ENCODE results near the gene MCRS1. TPM values are rescaled to one million over a fixed set of nuclear protein-coding genes. Genes with fewer than 3 reads are reported as not detected.
A peak's percentile ranks its signal among the peaks of the same experiment; 100 is the strongest.

MCRS1 gene
- total RNA-seq, 2 donors from 2014 or later: 63.2 to 78.4 TPM

GRCh38 chr12:49559011-49559675, 8.8 kb downstream of the MCRS1 start:
- intact Hi-C loops (cut with DNase I): no loop called here
- no peak for DNase-seq
- ATAC-seq: no peak

GRCh38 chr12:49558526-49558925, 9.4 kb downstream of the MCRS1 start:
- DNase-seq (no peak), ATAC-seq (no peak)
- intact Hi-C loops (cut with DNase I): no loop called here

GRCh38 chr12:49557917-49558215, 10.1 kb downstream of the MCRS1 start:
- ATAC-seq: no peak

GRCh38 chr12:49557187-49557916, 10.6 kb downstream of the MCRS1 start:
- intact Hi-C loops (cut with DNase I): no loop called here
- ATAC-seq: no peak
- peak; percentile 11 for DNase-seq

More at GRCh38 chr12:49557917-49558215, 10.1 kb downstream of the MCRS1 start:
- no peak for DNase-seq
- intact Hi-C loops (cut with DNase I): no loop called here

GRCh38 chr12:49556391-49557186, 11.4 kb downstream of the MCRS1 start:
- DNase-seq: peak; percentile 5
- ATAC-seq: no peak

GRCh38 chr12:49555631-49556390, 12.1 kb downstream of the MCRS1 start:
- DNase-seq (peak; percentile 5), ATAC-seq (no peak)
- intact Hi-C loops (cut with DNase I): no loop called here

More at GRCh38 chr12:49556391-49557186, 11.4 kb downstream of the MCRS1 start:
- intact Hi-C loops (cut with DNase I): no loop called here

GRCh38 chr12:49554266-49554665, 13.7 kb downstream of the MCRS1 start:
- intact Hi-C loops (cut with DNase I): no loop called here
- ATAC-seq (no peak), DNase-seq (peak; percentile 16)

- intact Hi-C loops (cut with DNase I): no loop called here
- ATAC-seq (no peak), DNase-seq (no peak)
Observed at GRCh38 chr12:49553512-49554088, 14.3 kb downstream of the MCRS1 start.

GRCh38 chr12:49552899-49553298, 15.0 kb downstream of the MCRS1 start:
- intact Hi-C loops (cut with DNase I): no loop called here
- no peak for DNase-seq
- ATAC-seq: no peak

- DNase-seq: no peak
- intact Hi-C loops (cut with DNase I): no loop called here
- ATAC-seq: no peak
Observed at GRCh38 chr12:49552425-49552824, 15.5 kb downstream of the MCRS1 start.

GRCh38 chr12:49552014-49552413, 15.9 kb downstream of the MCRS1 start:
- DNase-seq: no peak
- peak; percentile 35 to 65 for ATAC-seq
- intact Hi-C loops (cut with DNase I): no loop called here

GRCh38 chr12:49550693-49551252, 17.2 kb downstream of the MCRS1 start:
- DNase-seq: no peak
- ATAC-seq: no peak

GRCh38 chr12:49549735-49550692, 17.9 kb downstream of the MCRS1 start:
- intact Hi-C loops (cut with DNase I): no loop called here
- DNase-seq (no peak), ATAC-seq (no peak)

More at GRCh38 chr12:49550693-49551252, 17.2 kb downstream of the MCRS1 start:
- intact Hi-C loops (cut with DNase I): no loop called here

GRCh38 chr12:49548822-49549648, 18.9 kb downstream of the MCRS1 start:
- intact Hi-C loops (cut with DNase I): no loop called here
- DNase-seq (peak; percentile 53), ATAC-seq (peak; percentile 46 to 51)

GRCh38 chr12:49548481-49548821, 19.5 kb downstream of the MCRS1 start:
- ATAC-seq (peak in 1 of 2 donors; percentile 8), DNase-seq (no peak)
- intact Hi-C loops (cut with DNase I): no loop called here

GRCh38 chr12:49547090-49547690, 20.8 kb downstream of the MCRS1 start:
- intact Hi-C loops (cut with DNase I): no loop called here
- no peak for DNase-seq
- ATAC-seq: no peak
